IMR-90 (cell line): ENCODE data around the gene EPSTI1. TPM values are rescaled to one million over a fixed set of nuclear protein-coding genes. Genes with fewer than 3 reads are reported as not detected.
A peak's percentile ranks its signal among the peaks of the same experiment; 100 is the strongest.

ENCODE experiments used
- ATAC-seq: fragments of 200-7000 bp; cut with Tn5 transposase; 2 replicates; pipeline ENCODE4 v1.9.1; 2020; ENCODE audit warnings: low read depth, mild to moderate bottlenecking, moderate library complexity
- BruUV-seq: library from RNA; stranded (reverse); fragments of 400-500 nt; replicated peaks from 2 replicates; lab custom pipeline; 2021; lab: Mats Ljungman, UMichigan
- CTCF ChIA-PET: fragments of 300-600 bp; formaldehyde crosslinking; extraction: SDS; loops from one replicate; lab custom pipeline; 2021; ENCODE audit warnings: antibody characterized with exemption; lab: Yijun Ruan, JAX
- POLR2A ChIA-PET: fragments of 300-600 bp; sonication (Branson Sonifier 250); formaldehyde crosslinking; loops from one replicate; lab custom pipeline; 2022; ENCODE audit warnings: antibody characterized with exemption; ENCODE audit not compliant: unreplicated experiment; lab: Charles Lee
- DNase-seq: peaks from one replicate; pipeline ENCODE4 v3.0.0; 2013
- H2AFZ ChIP-seq: replicated peaks from 2 replicates; pipeline ENCODE3; 2013; ENCODE audit warnings: low read length, mild to moderate bottlenecking; ENCODE audit not compliant: poor library complexity
- H2AK5ac ChIP-seq: 2 replicates; pipeline ENCODE4 v1.6.1; 2013; ENCODE audit warnings: low read depth, low read length, inconsistent platforms
- H2AK9ac ChIP-seq: replicated peaks from 2 replicates; pipeline ENCODE3; 2013; ENCODE audit warnings: mild to moderate bottlenecking, low read depth, low read length, moderate library complexity; ENCODE audit not compliant: poor library complexity
- H2BK120ac ChIP-seq: 2 replicates; pipeline ENCODE4 v1.6.1; 2013; ENCODE audit warnings: low read depth, low read length, inconsistent platforms
- H2BK15ac ChIP-seq: 3 replicates; pipeline ENCODE4 v1.6.1; 2013; ENCODE audit warnings: low read depth, low read length, inconsistent platforms
- H2BK20ac ChIP-seq: 2 replicates; pipeline ENCODE4 v1.6.1; 2013; ENCODE audit warnings: low read depth, mild to moderate bottlenecking, inconsistent platforms, low read length, moderate library complexity
- H2BK5ac ChIP-seq: 2 replicates; pipeline ENCODE4 v1.6.1; 2013; ENCODE audit warnings: mild to moderate bottlenecking, low read depth, low read length, inconsistent platforms; ENCODE audit not compliant: poor library complexity, severe bottlenecking
- H3K14ac ChIP-seq: replicated peaks from 2 replicates; pipeline ENCODE4 v1.6.1; 2013; ENCODE audit warnings: low read depth, low read length, inconsistent platforms
- H3K18ac ChIP-seq: 2 replicates; pipeline ENCODE4 v1.6.1; 2013; ENCODE audit warnings: low read depth, low read length, control low read depth
- H3K23ac ChIP-seq: 2 replicates; pipeline ENCODE4 v1.6.1; 2013; ENCODE audit warnings: low read depth, low read length, inconsistent platforms
- H3K27ac ChIP-seq: 2 replicates; pipeline ENCODE4 v1.5.1; 2013; ENCODE audit warnings: mild to moderate bottlenecking, control low read depth, low read length; ENCODE audit not compliant: insufficient read depth
- H3K27me3 ChIP-seq: 2 replicates; pipeline ENCODE4 v1.6.1; 2013; ENCODE audit warnings: low read length; ENCODE audit not compliant: control insufficient read depth, insufficient read depth
- H3K36me3 ChIP-seq: 2 replicates; pipeline ENCODE4 v1.6.1; 2013; ENCODE audit warnings: low read length, mixed read lengths; ENCODE audit not compliant: control insufficient read depth, insufficient read depth
- H3K4ac ChIP-seq: 2 replicates; pipeline ENCODE4 v1.6.1; 2013; ENCODE audit warnings: low read depth, low read length, inconsistent platforms
- H3K4me1 ChIP-seq: 2 replicates; pipeline ENCODE4 v1.6.1; 2013; ENCODE audit warnings: low read length, mixed read lengths; ENCODE audit not compliant: control insufficient read depth, insufficient read depth
- H3K4me2 ChIP-seq: 2 replicates; pipeline ENCODE4 v1.6.1; 2013; ENCODE audit warnings: low read depth, mild to moderate bottlenecking, control low read depth, low read length, moderate library complexity
- H3K4me3 ChIP-seq: 2 replicates; pipeline ENCODE4 v1.5.1; 2013; ENCODE audit warnings: low read depth, mild to moderate bottlenecking, control low read depth, low read length, moderate library complexity; ENCODE audit not compliant: insufficient read depth
- H3K56ac ChIP-seq: 2 replicates; pipeline ENCODE4 v1.6.1; 2013; ENCODE audit warnings: low read length, inconsistent platforms; ENCODE audit not compliant: insufficient read depth; ENCODE audit errors: extremely low read depth
- H3K79me1 ChIP-seq, 2 experiments: 2 replicates each; pipeline ENCODE4 v1.6.1; 2013; ENCODE audit warnings: low read length in 2 of 2, inconsistent platforms in 1 of 2, low read depth in 1 of 2
- H3K9ac ChIP-seq: 2 replicates; pipeline ENCODE4 v1.6.1; 2013; ENCODE audit warnings: low read depth, low read length, control low read depth
- H3K9me1 ChIP-seq: 2 replicates; pipeline ENCODE4 v1.6.1; 2013; ENCODE audit warnings: low read length, inconsistent platforms; ENCODE audit not compliant: insufficient read depth
- H3K9me3 ChIP-seq: 2 replicates; pipeline ENCODE4 v1.6.1; 2013; ENCODE audit warnings: low read length; ENCODE audit not compliant: control insufficient read depth, insufficient read depth
- H4K20me1 ChIP-seq: 2 replicates; pipeline ENCODE4 v1.6.1; 2013; ENCODE audit warnings: low read length, inconsistent platforms; ENCODE audit not compliant: insufficient read depth
- H4K5ac ChIP-seq: 2 replicates; pipeline ENCODE4 v1.6.1; 2013; ENCODE audit warnings: mild to moderate bottlenecking, low read depth, low read length, control low read depth
- H4K8ac ChIP-seq, 2 experiments: 2 replicates each; pipeline ENCODE4 v1.6.1; 2013; ENCODE audit warnings: low read depth in 2 of 2, low read length in 2 of 2, control low read depth in 1 of 2, inconsistent platforms in 1 of 2
- H4K91ac ChIP-seq: 2 replicates; pipeline ENCODE4 v1.6.1; 2013; ENCODE audit warnings: low read depth, low read length, inconsistent platforms; ENCODE audit not compliant: insufficient read depth
- BHLHE40 ChIP-seq: fragments of 150-350 bp; IDR thresholded peaks from 2 replicates; pipeline ENCODE4 v1.6.1; 2016; ENCODE audit warnings: mild to moderate bottlenecking, low read depth, low read length
- CEBPB ChIP-seq: IDR thresholded peaks from 2 replicates; pipeline ENCODE4 v1.6.1; 2012; ENCODE audit warnings: low read depth, low read length, improper control_type of control experiment
- CHD1 ChIP-seq: IDR thresholded peaks from 2 replicates; pipeline ENCODE4 v1.6.1; 2012; ENCODE audit warnings: low read depth, low read length, improper control_type of control experiment
- CTCF ChIP-seq: conservative IDR thresholded peaks from 2 replicates; pipeline ENCODE4 v1.5.1; 2012; ENCODE audit warnings: mild to moderate bottlenecking, low read depth, low read length, improper control_type of control experiment
- MAZ ChIP-seq: IDR thresholded peaks from 2 replicates; pipeline ENCODE4 v1.6.1; 2012; ENCODE audit warnings: low read depth, mild to moderate bottlenecking, low read length, improper control_type of control experiment, moderate library complexity, borderline replicate concordance
- MXI1 ChIP-seq: IDR thresholded peaks from 2 replicates; pipeline ENCODE4 v1.6.1; 2012; ENCODE audit warnings: low read depth, mild to moderate bottlenecking, low read length, moderate library complexity, borderline replicate concordance
- NFE2L2 ChIP-seq: fragments of 150-350 bp; IDR thresholded peaks from 2 replicates; pipeline ENCODE4 v1.6.1; 2016; ENCODE audit warnings: low read depth, mild to moderate bottlenecking, low read length
- POLR2A ChIP-seq: IDR thresholded peaks from 2 replicates; pipeline ENCODE4 v1.6.1; 2012; ENCODE audit warnings: mild to moderate bottlenecking, low read depth, low read length
- RCOR1 ChIP-seq: IDR thresholded peaks from 2 replicates; pipeline ENCODE4 v1.6.1; 2012; ENCODE audit warnings: mild to moderate bottlenecking, low read length, improper control_type of control experiment; ENCODE audit not compliant: insufficient replicate concordance
- SMC3 ChIP-seq: fragments of 150-350 bp; IDR thresholded peaks from 2 replicates; pipeline ENCODE4 v1.6.1; 2016; ENCODE audit warnings: low read depth, mild to moderate bottlenecking, antibody characterized with exemption, low read length, moderate library complexity
- USF2 ChIP-seq: fragments of 150-350 bp; IDR thresholded peaks from 2 replicates; pipeline ENCODE4 v1.6.1; 2017; ENCODE audit warnings: mild to moderate bottlenecking, antibody characterized with exemption, low read length, low read depth
- WGBS, 2 experiments: methylation state at CpG; one replicate each; pipeline versions ENCODE4 v1.1.5 to v1.1.7; 2013; ENCODE audit warnings: missing lambda C conversion rate in 2 of 2; ENCODE audit not compliant: insufficient read length in 1 of 2; ENCODE audit errors: extremely low coverage in 2 of 2; 5-methylcytosine and 5-hydroxymethylcytosine counted together
- dilution Hi-C: fragments of 300-500 bp; cut with HindIII; formaldehyde crosslinking; loops from one replicate; pipeline ENCODE4 v1.14.3; 2018; ENCODE audit warnings: low sequenced_read_pairs; ENCODE audit not compliant: unreplicated experiment
- in situ Hi-C: fragments of 300-500 bp; cut with MboI; formaldehyde crosslinking; loops from 3 replicates; pipeline ENCODE4 v1.14.3; 2019; ENCODE audit warnings: low sequenced_read_pairs, inconsistent platforms, mixed read lengths
- intact Hi-C: fragments of 100-400 bp; cut with micrococcal nuclease; formaldehyde crosslinking; loops from 2 replicates; pipeline ENCODE4 v1.10.0; 2022
- polyA plus RNA-seq, 3 experiments: library from polyadenylated mRNA; depleted of rRNA; stranded (reverse); fragments of >200 nt; gene quantifications; 2 replicates each; pipeline ENCODE4 v1.2.3, GENCODE V29; 2012; ENCODE audit warnings: low replicate concordance in 1 of 3
- total RNA-seq: library from RNA; depleted of rRNA; stranded (reverse); fragments of >200 nt; gene quantifications from 2 replicates; pipeline ENCODE4 v1.2.3, GENCODE V29; 2012
- TF ChIP-seq, protein P1 (sequence below): fragments of 150-350 bp; IDR thresholded peaks from 2 replicates; pipeline ENCODE4 v1.6.1; 2016; ENCODE audit warnings: low read depth, mild to moderate bottlenecking, low read length, moderate library complexity, borderline replicate concordance

The EPSTI1 gene
- total and polyA plus RNA-seq, 2 of the 4 experiments (the other 2 are of a cell fraction), result 0.90 to 1.6 TPM

- peak overlapping the region in 1 of 2 experiments; percentile 46; a peak in 2 of 4 replicates for H4K8ac ChIP-seq
- H2BK5ac ChIP-seq, result no peak overlapping the region
- H3K4me2 ChIP-seq, result peak overlapping the region; percentile 41; the same call in 1 of the 2 replicates
- H2AFZ ChIP-seq, result peak overlapping the region; percentile 6
- H4K5ac ChIP-seq, result peak overlapping the region; percentile 15; the same call in 1 of the 2 replicates
- H3K79me1 ChIP-seq, result no peaks in the 10 kb centered on the region
- H3K4me1 ChIP-seq, result peaks cover 2% of the 10 kb centered on the region
- H3K9me1 ChIP-seq, result peaks cover 7% of the 10 kb centered on the region; the same call in 1 of the 2 replicates
- ATAC-seq (no peak), DNase-seq (peak; percentile 57)
- H2BK120ac ChIP-seq, result peak overlapping the region; percentile 5; the same call in 1 of the 2 replicates
- peak overlapping the region; percentile 49; the same call in 1 of the 2 replicates for H2AK5ac ChIP-seq
- H3K14ac ChIP-seq, result peak overlapping the region; percentile 42
- CTCF ChIA-PET, result interaction anchor here (1.1 to 1.6 kb wide), 2 partner anchors 10 to 854 kb away, joined by 3 read pairs; no protein-coding TSS in a partner anchor
- H2BK15ac ChIP-seq, result peak overlapping the region; percentile 16; the same call in 1 of the 3 replicates
- no peaks in the 10 kb centered on the region for H3K36me3 ChIP-seq
- peak overlapping the region; percentile 66 for H3K4ac ChIP-seq
- no peak overlapping the region for H3K4me3 ChIP-seq
- H3K27ac ChIP-seq, result no peak overlapping the region
- no CpG with 5 or more reads among the region's 10 CpGs for WGBS, 2 experiments
- H3K18ac ChIP-seq, result no peak overlapping the region; the same call in 1 of the 2 replicates
- H4K91ac ChIP-seq, result peak overlapping the region; percentile 5; the same call in 1 of the 2 replicates
- H3K27me3 ChIP-seq, result no peaks in the 10 kb centered on the region
- dilution Hi-C loops (no loop called here), intact Hi-C loops (no loop called here), in situ Hi-C loops (no loop called here)
- H3K56ac ChIP-seq, result no peak overlapping the region
- peak overlapping the region; percentile 18; the same call in 1 of the 2 replicates for H3K23ac ChIP-seq
- BruUV-seq, result no TSS peak
- no peaks in the 10 kb centered on the region for H4K20me1 ChIP-seq
- H3K9ac ChIP-seq, result no peak overlapping the region
- peak overlapping the region; percentile 51; the same call in 1 of the 2 replicates for H2BK20ac ChIP-seq
- POLR2A ChIA-PET, result interaction anchor here (0.6 kb wide), 2 partner anchors 12 to 64 kb away, joined by 3 to 15 read pairs; no protein-coding TSS in a partner anchor
- no peaks in the 10 kb centered on the region for H3K9me3 ChIP-seq
- no peak overlapping the region for H2AK9ac ChIP-seq
- TF ChIP-seq NFE2L2, result no peak
- TF ChIP-seq POLR2A, result no peak
- no peak for TF ChIP-seq CEBPB
- no peak for TF ChIP-seq SMC3
- no peak for TF ChIP-seq RCOR1
- no peak for TF ChIP-seq BHLHE40
- no peak for TF ChIP-seq MAZ
- TF ChIP-seq CHD1, result no peak
- TF ChIP-seq CTCF, result no peak
- no peak for TF ChIP-seq MXI1
- TF ChIP-seq, protein P1, sequence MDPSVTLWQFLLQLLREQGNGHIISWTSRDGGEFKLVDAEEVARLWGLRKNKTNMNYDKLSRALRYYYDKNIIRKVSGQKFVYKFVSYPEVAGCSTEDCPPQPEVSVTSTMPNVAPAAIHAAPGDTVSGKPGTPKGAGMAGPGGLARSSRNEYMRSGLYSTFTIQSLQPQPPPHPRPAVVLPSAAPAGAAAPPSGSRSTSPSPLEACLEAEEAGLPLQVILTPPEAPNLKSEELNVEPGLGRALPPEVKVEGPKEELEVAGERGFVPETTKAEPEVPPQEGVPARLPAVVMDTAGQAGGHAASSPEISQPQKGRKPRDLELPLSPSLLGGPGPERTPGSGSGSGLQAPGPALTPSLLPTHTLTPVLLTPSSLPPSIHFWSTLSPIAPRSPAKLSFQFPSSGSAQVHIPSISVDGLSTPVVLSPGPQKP, result no peak
- no peak for TF ChIP-seq USF2
Measured at GRCh38 chr13:42990291-42991232, 1.5 kb downstream of the EPSTI1 start.
